Measurements from ENCODE around the gene IL6R. TPM values are rescaled to one million over a fixed set of nuclear protein-coding genes. Genes with fewer than 3 reads are reported as not detected.

The IL6R gene
- total and polyA plus RNA-seq, 2 experiments from 2014 or later, result 35.1 to 38.5 TPM

- TF ChIP-seq CTCF (IDR thresholded peaks at IDR 0.05; ENCODE audit: poor library complexity) (no peak), EZH2phosphoT487 (IDR thresholded peaks at IDR 0.05; ENCODE audit: low read depth, severe bottlenecking, unreplicated experiment) (no peak), EZH2 (IDR thresholded peaks at IDR 0.05; ENCODE audit: borderline replicate concordance) (no peak)
- 85% methylated on average over 9 of the region's 9 CpGs for WGBS (ENCODE audit: low lambda C conversion rate, missing lambda C conversion rate)
- no peaks in the 10 kb centered on the region for H3K27me3 ChIP-seq
- no peak overlapping the region for H3K4me2 ChIP-seq
- H3K4me3 ChIP-seq, result no peak overlapping the region
- H3K4me1 ChIP-seq (ENCODE audit: insufficient read depth), result peaks cover 31% of the 10 kb centered on the region
- peak overlapping the region; percentile 9 for H3K27ac ChIP-seq
- H3K79me2 ChIP-seq, result peaks cover 10% of the 10 kb centered on the region
- no peaks in the 10 kb centered on the region for H4K20me1 ChIP-seq (ENCODE audit: insufficient read depth, poor library complexity, severe bottlenecking)
- no peaks in the 10 kb centered on the region for H3K36me3 ChIP-seq (replicated peaks; ENCODE audit: insufficient read depth, low read depth)
- H3K9me2 ChIP-seq (replicated peaks; ENCODE audit: insufficient read depth), result no peaks in the 10 kb centered on the region
- DNase-seq (ENCODE audit: low spot score), result no peak
- H3K9me3 ChIP-seq (ENCODE audit: low read depth), result no peaks in the 10 kb centered on the region
- H2AFZ ChIP-seq, result no peak overlapping the region
These were observed 17.4 kb downstream of the IL6R start for GRCh38 chr1:154422521-154422920.

- TF ChIP-seq CTCF (IDR thresholded peaks at IDR 0.05; ENCODE audit: poor library complexity), result no peak
- no peak for TF ChIP-seq EZH2phosphoT487 (IDR thresholded peaks at IDR 0.05; ENCODE audit: low read depth, severe bottlenecking, unreplicated experiment)
- no peak for TF ChIP-seq EZH2 (IDR thresholded peaks at IDR 0.05; ENCODE audit: borderline replicate concordance)
- Histone ChIP-seq H3K4me2 (no peak overlapping the region), H3K4me3 (no peak overlapping the region)
These were observed 18.3 kb downstream of the IL6R start for GRCh38 chr1:154423304-154423987.

GRCh38 chr1:154423988-154424326, 18.8 kb downstream of the IL6R start:
- WGBS (ENCODE audit: low lambda C conversion rate, missing lambda C conversion rate), result 89% methylated on average over 7 of the region's 7 CpGs
- Histone ChIP-seq H3K79me2 (peaks cover 10% of the 10 kb centered on the region), H4K20me1 (ENCODE audit: insufficient read depth, poor library complexity, severe bottlenecking) (no peaks in the 10 kb centered on the region), H3K4me1 (ENCODE audit: insufficient read depth) (peaks cover 35% of the 10 kb centered on the region), H3K36me3 (replicated peaks; ENCODE audit: insufficient read depth, low read depth) (no peaks in the 10 kb centered on the region), H2AFZ (no peak overlapping the region), H3K9me2 (replicated peaks; ENCODE audit: insufficient read depth) (no peaks in the 10 kb centered on the region), H3K9me3 (ENCODE audit: low read depth) (no peaks in the 10 kb centered on the region), H3K27me3 (no peaks in the 10 kb centered on the region), H3K27ac (peak overlapping the region; percentile 8), H3K4me3 (no peak overlapping the region), H3K4me2 (no peak overlapping the region)
- DNase-seq (ENCODE audit: low spot score), result no peak
- TF ChIP-seq EZH2phosphoT487 (IDR thresholded peaks at IDR 0.05; ENCODE audit: low read depth, severe bottlenecking, unreplicated experiment) (no peak), EZH2 (IDR thresholded peaks at IDR 0.05; ENCODE audit: borderline replicate concordance) (no peak), CTCF (IDR thresholded peaks at IDR 0.05; ENCODE audit: poor library complexity) (no peak)

More at GRCh38 chr1:154423304-154423987, 18.3 kb downstream of the IL6R start:
- no peaks in the 10 kb centered on the region for H4K20me1 ChIP-seq (ENCODE audit: insufficient read depth, poor library complexity, severe bottlenecking)
- no peaks in the 10 kb centered on the region for H3K27me3 ChIP-seq
- H3K9me2 ChIP-seq (replicated peaks; ENCODE audit: insufficient read depth), result no peaks in the 10 kb centered on the region
- peak overlapping the region; percentile 8 for H3K27ac ChIP-seq
- no peaks in the 10 kb centered on the region for H3K9me3 ChIP-seq (ENCODE audit: low read depth)
- H3K4me1 ChIP-seq (ENCODE audit: insufficient read depth), result peaks cover 40% of the 10 kb centered on the region
- peaks cover 10% of the 10 kb centered on the region for H3K79me2 ChIP-seq
- H2AFZ ChIP-seq, result no peak overlapping the region
- WGBS (ENCODE audit: low lambda C conversion rate, missing lambda C conversion rate), result 84% methylated on average over 5 of the region's 5 CpGs
- H3K36me3 ChIP-seq (replicated peaks; ENCODE audit: insufficient read depth, low read depth), result no peaks in the 10 kb centered on the region
- no peak for DNase-seq (ENCODE audit: low spot score)
